Ishikawa (cell line): ENCODE measurements around the gene DSEL.

Experiments
- CEBPB ChIP-seq: IDR thresholded peaks from 2 replicates; pipeline ENCODE4 v1.6.1; 2012
- CREB1 ChIP-seq: IDR thresholded peaks from 2 replicates; pipeline ENCODE4 v1.6.1; 2012; ENCODE audit warnings: low read depth
- EGR1 ChIP-seq: IDR thresholded peaks from 2 replicates; pipeline ENCODE4 v1.6.1; 2012
- EP300 ChIP-seq: IDR thresholded peaks from 2 replicates; pipeline ENCODE4 v1.6.1; 2012; ENCODE audit warnings: borderline replicate concordance
- FOXM1 ChIP-seq: IDR thresholded peaks from 2 replicates; pipeline ENCODE4 v1.6.1; 2012; ENCODE audit warnings: low read depth, borderline replicate concordance
- MAX ChIP-seq: IDR thresholded peaks from 2 replicates; pipeline ENCODE4 v1.6.1; 2012
- NFIC ChIP-seq: IDR thresholded peaks from 2 replicates; pipeline ENCODE4 v1.6.1; 2012
- RAD21 ChIP-seq: IDR thresholded peaks from 2 replicates; pipeline ENCODE4 v1.6.1; 2012; ENCODE audit warnings: low read depth
- REST ChIP-seq: IDR thresholded peaks from 2 replicates; pipeline ENCODE4 v1.6.1; 2012; ENCODE audit warnings: low read depth, mild to moderate bottlenecking
- TAF1 ChIP-seq: IDR thresholded peaks from 2 replicates; pipeline ENCODE4 v1.6.1; 2012; ENCODE audit warnings: low read depth, mild to moderate bottlenecking
- TCF12 ChIP-seq: IDR thresholded peaks from 2 replicates; pipeline ENCODE4 v1.6.1; 2012; ENCODE audit warnings: low read depth
- TEAD4 ChIP-seq: IDR thresholded peaks from 2 replicates; pipeline ENCODE4 v1.6.1; 2012
- USF1 ChIP-seq: IDR thresholded peaks from 2 replicates; pipeline ENCODE4 v1.6.1; 2012
- YY1 ChIP-seq: IDR thresholded peaks from 2 replicates; pipeline ENCODE4 v1.6.1; 2012; ENCODE audit warnings: low read depth
- ZBTB7A ChIP-seq: IDR thresholded peaks from 2 replicates; pipeline ENCODE4 v1.6.1; 2012; ENCODE audit warnings: low read depth

Gene DSEL

GRCh38 chr18:67514465-67514864, 2.1 kb downstream of the DSEL start:
- TF ChIP-seq TEAD4 (no peak), CREB1 (no peak), EP300 (no peak), RAD21 (no peak), TAF1 (no peak), CEBPB (no peak), MAX (no peak), EGR1 (no peak), YY1 (no peak), USF1 (no peak), ZBTB7A (no peak)

GRCh38 chr18:67513280-67513679, 3.2 kb downstream of the DSEL start:
- TF ChIP-seq NFIC: no peak
- no peak for TF ChIP-seq CEBPB
- no peak for TF ChIP-seq REST
- TF ChIP-seq FOXM1: no peak
- peak; percentile 25; the same call in 1 of the 2 replicates for TF ChIP-seq RAD21

- TF ChIP-seq CEBPB (no peak), EP300 (no peak), EGR1 (no peak), NFIC (no peak), REST (no peak), MAX (no peak), ZBTB7A (no peak)
These were observed 4.7 kb downstream of the DSEL start for GRCh38 chr18:67511840-67512239.

- no peak for TF ChIP-seq CEBPB
- no peak for TF ChIP-seq EGR1
- no peak for TF ChIP-seq TCF12
- TF ChIP-seq ZBTB7A: no peak
These were observed 5.7 kb downstream of the DSEL start for GRCh38 chr18:67510831-67511230.

GRCh38 chr18:67509741-67510391, 6.7 kb downstream of the DSEL start:
- TF ChIP-seq YY1: no peak

GRCh38 chr18:67508146-67508545, 8.4 kb downstream of the DSEL start:
- TF ChIP-seq TEAD4 (no peak), CEBPB (no peak), TCF12 (no peak), MAX (no peak), EGR1 (no peak), ZBTB7A (no peak), FOXM1 (no peak), TAF1 (no peak), REST (no peak), USF1 (no peak), EP300 (no peak), YY1 (no peak), NFIC (no peak), CREB1 (no peak), RAD21 (no peak)
